H1 (cell line): Measurements from ENCODE around the gene COLEC11. TPM values are rescaled to one million over a fixed set of nuclear protein-coding genes. Genes with fewer than 3 reads are reported as not detected.

Experiments used
- CTCF ChIA-PET: fragments of 300-600 bp; sonication (Branson Sonifier 250); formaldehyde crosslinking; loops from one replicate; lab custom pipeline; 2021; ENCODE audit not compliant: partially characterized antibody; lab: Charles Lee
- POLR2A ChIA-PET: fragments of 300-600 bp; sonication (Branson Sonifier 250); formaldehyde crosslinking; loops from one replicate; lab custom pipeline; 2021; ENCODE audit warnings: inconsistent platforms; ENCODE audit not compliant: partially characterized antibody; lab: Charles Lee
- DNase-seq, 2 experiments: peaks; one replicate each; pipeline versions ENCODE4 v3.0.0 to v3.0.0-alpha.2; 2010 to 2022; ENCODE audit warnings: low spot score in 2 of 2, low read depth in 1 of 2, mixed read lengths in 1 of 2
- FAIRE-seq: peaks from 2 replicates; lab custom pipeline; 2011; peaks lifted over from hg19 to GRCh38; lab: Jason Lieb, UNC
- H2AFZ ChIP-seq: 2 replicates; pipeline ENCODE4 v1.8.1; 2012; ENCODE audit warnings: low read length, inconsistent platforms
- H2AK5ac ChIP-seq: 2 replicates; pipeline ENCODE4 v1.6.1; 2013; ENCODE audit warnings: low read depth, low read length
- H2BK120ac ChIP-seq: replicated peaks from 2 replicates; pipeline ENCODE3; 2013; ENCODE audit warnings: low read depth, low read length, inconsistent platforms
- H2BK12ac ChIP-seq: 2 replicates; pipeline ENCODE4 v1.6.1; 2013; ENCODE audit warnings: low read depth, low read length
- H2BK15ac ChIP-seq: 2 replicates; pipeline ENCODE4 v1.6.1; 2013; ENCODE audit warnings: low read length
- H2BK20ac ChIP-seq: 2 replicates; pipeline ENCODE4 v1.6.1; 2013; ENCODE audit warnings: low read length
- H2BK5ac ChIP-seq: 2 replicates; pipeline ENCODE4 v1.6.1; 2013; ENCODE audit warnings: low read depth, low read length
- H3K14ac ChIP-seq: 2 replicates; pipeline ENCODE4 v1.6.1; 2013; ENCODE audit warnings: inconsistent platforms; ENCODE audit not compliant: insufficient read length
- H3K18ac ChIP-seq: 2 replicates; pipeline ENCODE4 v1.6.1; 2013; ENCODE audit warnings: low read length; ENCODE audit errors: extremely low read depth
- H3K23ac ChIP-seq: 2 replicates; pipeline ENCODE4 v1.6.1; 2013; ENCODE audit warnings: inconsistent platforms; ENCODE audit not compliant: insufficient read length
- H3K23me2 ChIP-seq: 2 replicates; pipeline ENCODE4 v1.6.1; 2013; ENCODE audit warnings: low read depth, low read length
- H3K27ac ChIP-seq: 2 replicates; pipeline ENCODE4 v1.6.1; 2011; ENCODE audit warnings: low read depth, low read length, inconsistent platforms
- H3K27me3 ChIP-seq, 4 experiments: replicated peaks in 1 of 4; 1 replicate in 1 of 4; 2 replicates in 3 of 4; pipeline versions ENCODE4 v1.6.1 to v1.8.1; 2011 to 2013; ENCODE audit warnings: low read length in 3 of 4, mild to moderate bottlenecking in 3 of 4, inconsistent platforms in 2 of 4, mixed read lengths in 2 of 4, moderate library complexity in 1 of 4; ENCODE audit not compliant: control insufficient read depth in 3 of 4, insufficient read depth in 3 of 4; ENCODE audit errors: extremely low read depth in 1 of 4
- H3K36me3 ChIP-seq, 4 experiments: 2 replicates each; pipeline versions ENCODE4 v1.6.1 to v1.8.1; 2011 to 2013; ENCODE audit warnings: mild to moderate bottlenecking in 4 of 4, low read length in 3 of 4, moderate library complexity in 2 of 4, control low read depth in 1 of 4, inconsistent platforms in 1 of 4; ENCODE audit not compliant: insufficient read depth in 4 of 4, control insufficient read depth in 2 of 4
- H3K4ac ChIP-seq: replicated peaks from 2 replicates; pipeline ENCODE3; 2013; ENCODE audit warnings: low read length, low read depth, mixed read lengths, inconsistent platforms; ENCODE audit not compliant: insufficient read length
- H3K4me1 ChIP-seq, 4 experiments: replicated peaks in 1 of 4; 1 replicate in 1 of 4; 2 replicates in 3 of 4; pipeline versions ENCODE4 v1.6.1 to v1.8.1; 2011 to 2013; ENCODE audit warnings: low read length in 3 of 4, inconsistent platforms in 2 of 4, mixed read lengths in 1 of 4; ENCODE audit not compliant: insufficient read depth in 4 of 4, control insufficient read depth in 3 of 4
- H3K4me2 ChIP-seq, 2 experiments: 2 replicates each; pipeline versions ENCODE4 v1.6.1 to v1.8.1; 2011 to 2013; ENCODE audit warnings: low read depth in 2 of 2, low read length in 2 of 2, control low read depth in 1 of 2, inconsistent platforms in 1 of 2, mild to moderate bottlenecking in 1 of 2; ENCODE audit not compliant: insufficient read depth in 1 of 2
- H3K4me3 ChIP-seq, 4 experiments: fragments of 200-600, 300-600 bp in 1 of 4; sonication (generic), shearing (Covaris generic), sonication (Bioruptor Twin) in 1 of 4; 2 replicates each; pipeline versions ENCODE4 v1.5.1 to v1.8.1; 2011 to 2016; ENCODE audit warnings: low read length in 4 of 4, low read depth in 3 of 4, control low read depth in 2 of 4, inconsistent platforms in 2 of 4, mild to moderate bottlenecking in 2 of 4, mixed read lengths in 1 of 4, moderate library complexity in 1 of 4; ENCODE audit not compliant: insufficient read depth in 2 of 4; ENCODE audit errors: extremely low read depth in 1 of 4
- H3K56ac ChIP-seq: replicated peaks from 2 replicates; pipeline ENCODE3; 2013; ENCODE audit warnings: low read depth, mild to moderate bottlenecking, mixed read lengths, low read length, inconsistent platforms; ENCODE audit not compliant: insufficient read length
- H3K79me1 ChIP-seq: 2 replicates; pipeline ENCODE4 v1.6.1; 2013; ENCODE audit warnings: low read depth, low read length, control low read depth
- H3K79me2 ChIP-seq, 2 experiments: 2 replicates each; pipeline versions ENCODE4 v1.6.1 to v1.8.1; 2012 to 2013; ENCODE audit warnings: low read length in 2 of 2, mild to moderate bottlenecking in 2 of 2, inconsistent platforms in 1 of 2; ENCODE audit not compliant: insufficient read depth in 2 of 2, control insufficient read depth in 1 of 2
- H3K9ac ChIP-seq, 4 experiments: replicated peaks in 1 of 4; 1 replicate in 1 of 4; 2 replicates in 3 of 4; pipeline versions ENCODE4 v1.6.1 to v1.8.1; 2011 to 2013; ENCODE audit warnings: low read depth in 3 of 4, low read length in 3 of 4, control low read depth in 2 of 4, mild to moderate bottlenecking in 2 of 4, moderate library complexity in 2 of 4, inconsistent platforms in 1 of 4; ENCODE audit errors: extremely low read depth in 1 of 4
- H3K9me3 ChIP-seq, 2 experiments: 2 replicates each; pipeline versions ENCODE4 v1.6.1 to v1.8.1; 2012 to 2013; ENCODE audit warnings: mild to moderate bottlenecking in 2 of 2, moderate library complexity in 2 of 2, control low read depth in 1 of 2, inconsistent platforms in 1 of 2, low read depth in 1 of 2, low read length in 1 of 2, mixed read lengths in 1 of 2; ENCODE audit not compliant: insufficient read depth in 2 of 2
- H4K20me1 ChIP-seq, 2 experiments: replicated peaks in 1 of 2; 2 replicates each; pipeline versions ENCODE3 to v1.8.1; 2011 to 2013; ENCODE audit warnings: inconsistent platforms in 2 of 2, low read length in 2 of 2, mild to moderate bottlenecking in 1 of 2; ENCODE audit not compliant: insufficient read depth in 2 of 2, control insufficient read depth in 1 of 2
- H4K5ac ChIP-seq: 2 replicates; pipeline ENCODE4 v1.6.1; 2013; ENCODE audit warnings: low read length, low read depth, mixed read lengths, inconsistent platforms; ENCODE audit not compliant: insufficient read length
- H4K8ac ChIP-seq: 2 replicates; pipeline ENCODE4 v1.8.0; 2013; ENCODE audit warnings: mild to moderate bottlenecking, moderate library complexity, low read length, inconsistent platforms; ENCODE audit not compliant: insufficient read depth; ENCODE audit errors: extremely low read depth
- H4K91ac ChIP-seq: replicated peaks from 2 replicates; pipeline ENCODE3; 2013; ENCODE audit warnings: low read length, mixed read lengths, inconsistent platforms; ENCODE audit not compliant: insufficient read length
- BACH1 ChIP-seq: IDR thresholded peaks from 2 replicates; pipeline ENCODE4 v1.6.1; 2012; ENCODE audit warnings: low read length, improper control_type of control experiment
- BRCA1 ChIP-seq: IDR thresholded peaks from 2 replicates; pipeline ENCODE4 v1.6.1; 2012; ENCODE audit warnings: low read depth, low read length, improper control_type of control experiment
- CBX8 ChIP-seq: fragments of 300-800, 300-1000 bp; sonication (generic); IDR thresholded peaks from 2 replicates; pipeline ENCODE4 v1.7.1; 2016; ENCODE audit warnings: low read depth, low read length, borderline replicate concordance
- CHD2 ChIP-seq: IDR thresholded peaks from 2 replicates; pipeline ENCODE4 v1.6.1; 2012; ENCODE audit warnings: low read length, improper control_type of control experiment
- EGR1 ChIP-seq: IDR thresholded peaks from 2 replicates; pipeline ENCODE4 v1.6.1; 2011; ENCODE audit warnings: low read depth, low read length, borderline replicate concordance
- GABPA ChIP-seq: IDR thresholded peaks from 2 replicates; pipeline ENCODE4 v1.6.1; 2011; ENCODE audit warnings: mild to moderate bottlenecking, low read length, moderate library complexity, borderline replicate concordance; ENCODE audit not compliant: insufficient read depth
- JUND ChIP-seq: IDR thresholded peaks from 2 replicates; pipeline ENCODE4 v1.6.1; 2011; ENCODE audit warnings: mild to moderate bottlenecking, improper control_type of control experiment, low read length
- PHF8 ChIP-seq: fragments of 200-600 bp; sonication (generic); conservative IDR thresholded peaks from 2 replicates; pipeline ENCODE4 v1.7.1; 2012; ENCODE audit warnings: low read depth, mild to moderate bottlenecking, inconsistent platforms, low read length, moderate library complexity
- RAD21 ChIP-seq, 2 experiments: IDR thresholded peaks in 1 of 2; conservative IDR thresholded peaks in 1 of 2; 2 replicates each; pipeline ENCODE4 v1.6.1; 2011; ENCODE audit warnings: low read depth in 2 of 2, low read length in 2 of 2, improper control_type of control experiment in 1 of 2, inconsistent platforms in 1 of 2, mild to moderate bottlenecking in 1 of 2, moderate library complexity in 1 of 2
- RNF2 ChIP-seq: fragments of 200-900, 300-1000 bp; sonication (generic); IDR thresholded peaks from 2 replicates; pipeline ENCODE4 v1.7.1; 2016; ENCODE audit warnings: borderline replicate concordance, low read depth, mild to moderate bottlenecking, antibody characterized with exemption, low read length; ENCODE audit not compliant: poor library complexity, severe bottlenecking; ENCODE audit errors: missing control alignments
- SIRT6 ChIP-seq: IDR thresholded peaks from one replicate; pipeline ENCODE4 v1.7.1; 2012; ENCODE audit warnings: low read length, inconsistent platforms
- SP2 ChIP-seq: IDR thresholded peaks from 2 replicates; pipeline ENCODE4 v1.6.1; 2012; ENCODE audit warnings: mild to moderate bottlenecking, low read length, inconsistent platforms
- SUZ12 ChIP-seq: fragments of 200-600 bp; sonication (generic); IDR thresholded peaks from 2 replicates; pipeline ENCODE4 v1.6.1; 2012; ENCODE audit warnings: mild to moderate bottlenecking, inconsistent platforms, low read length, moderate library complexity, mixed read lengths
- TEAD4 ChIP-seq: IDR thresholded peaks from 2 replicates; pipeline ENCODE4 v1.6.1; 2012; ENCODE audit warnings: low read depth, low read length, inconsistent platforms, mixed read lengths
- YY1 ChIP-seq: IDR thresholded peaks from 2 replicates; pipeline ENCODE4 v1.6.1; 2011; ENCODE audit warnings: low read depth, mild to moderate bottlenecking, low read length
- WGBS, 2 experiments: shearing (Covaris generic) in 1 of 2; methylation state at CpG; one replicate each; pipeline versions ENCODE4 v1.1.6 to v1.1.7; 2013 to 2015; ENCODE audit warnings: low lambda C conversion rate in 2 of 2, mixed read lengths in 2 of 2, inconsistent platforms in 1 of 2, low coverage in 1 of 2, missing lambda C conversion rate in 1 of 2; ENCODE audit not compliant: insufficient replicate concordance in 2 of 2, insufficient coverage in 1 of 2, insufficient read length in 1 of 2; ENCODE audit errors: extremely low coverage in 1 of 2, missing lambda C conversion rate in 1 of 2; 5-methylcytosine and 5-hydroxymethylcytosine counted together
- polyA plus RNA-seq, 7 experiments: library from polyadenylated mRNA; depleted of rRNA in 3 of 7; stranded (reverse) in 5 of 7; unstranded in 2 of 7; fragments of >200 nt in 5 of 7; fragments of 200-250 nt in 2 of 7; gene quantifications; 1 replicate in 5 of 7; 2 replicates in 1 of 7; 4 replicates in 1 of 7; pipeline versions ENCODE4 v1.2.1 to v1.2.3, GENCODE V29; 2011 to 2013; ENCODE audit warnings: missing spikeins in 2 of 7, mixed read lengths in 2 of 7
- total RNA-seq: library from RNA; stranded (reverse); fragmentation: NEBNext Ultra II Directional; extraction: Animal tissue kit (Norgen Biotek cat#: 25700); gene quantifications from 2 replicates; pipeline ENCODE4 v1.2.1, GENCODE V29; 2021

The COLEC11 gene
- total and polyA plus RNA-seq, 2 of the 8 experiments (the other 6 are each of a cell fraction or from before 2014, with no cell fraction given), result 0.47 to 0.80 TPM

DNA sequence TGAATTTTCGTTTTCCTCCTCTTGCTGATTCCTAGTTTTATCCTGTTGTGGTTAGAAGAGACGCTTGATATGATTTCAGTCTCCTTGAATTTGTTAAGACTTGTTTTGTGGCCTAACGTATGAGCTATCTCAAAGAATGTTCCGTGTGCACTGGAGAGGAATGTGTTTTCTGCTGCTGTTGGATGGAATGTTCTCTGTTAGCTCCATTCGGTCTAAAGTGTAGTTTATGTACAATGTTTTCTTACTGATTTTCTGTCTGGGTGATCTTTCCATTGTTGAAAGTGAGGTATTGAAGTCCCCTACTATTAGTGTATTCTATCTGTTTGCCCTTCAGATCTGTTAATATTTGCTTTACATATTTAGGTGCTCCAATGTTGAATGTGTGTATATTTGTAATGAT, 25.9 kb downstream of the COLEC11 start:
- H2BK12ac ChIP-seq, result no peak overlapping the region
- no peaks in the 10 kb centered on the region for H3K79me1 ChIP-seq
- H2AK5ac ChIP-seq, result no peak overlapping the region
- H3K79me2 ChIP-seq, result no peaks in the 10 kb centered on the region
- no peak overlapping the region for H2BK15ac ChIP-seq
- no peaks in the 10 kb centered on the region for H3K4me1 ChIP-seq
- no peak overlapping the region for H3K27ac ChIP-seq
- no peaks in the 10 kb centered on the region for H3K23me2 ChIP-seq
- H3K23ac ChIP-seq, result no peak overlapping the region
- no peak overlapping the region for H2BK120ac ChIP-seq
- WGBS, 2 experiments, result 92% methylated on average over 5 of the region's 5 CpGs; no CpG with 5 or more reads in 1 of the 2 experiments
- no peak overlapping the region for H2BK5ac ChIP-seq
- H3K9me3 ChIP-seq, result peaks cover 8 to 10% of the 10 kb centered on the region in 2 experiments; a peak in 2 of 4 replicates
- no peak overlapping the region for H3K14ac ChIP-seq
- no peak for FAIRE-seq
- no peak overlapping the region for H4K5ac ChIP-seq
- peaks cover 0 to 1% of the 10 kb centered on the region in 2 experiments for H4K20me1 ChIP-seq
- no peak overlapping the region for H3K56ac ChIP-seq
- H2BK20ac ChIP-seq, result no peak overlapping the region
- H3K27me3 ChIP-seq, result no peaks in the 10 kb centered on the region
- CTCF ChIA-PET, result interaction anchor here (1.0 kb wide), 1 partner anchor 9 kb away, joined by 3 read pairs; no protein-coding TSS in a partner anchor
- H4K91ac ChIP-seq, result no peak overlapping the region
- no peak overlapping the region for H4K8ac ChIP-seq
- H3K9ac ChIP-seq, result no peak overlapping the region
- H3K4ac ChIP-seq, result no peak overlapping the region
- no peak overlapping the region for H3K18ac ChIP-seq
- POLR2A ChIA-PET, result no interaction called here
- H3K4me2 ChIP-seq, result no peak overlapping the region
- no peak overlapping the region for H2AFZ ChIP-seq
- H3K36me3 ChIP-seq, result no peaks in the 10 kb centered on the region
- H3K4me3 ChIP-seq, result no peak overlapping the region
- no peak for DNase-seq
- TF ChIP-seq GABPA (no peak), SP2 (no peak), CBX8 (no peak), PHF8 (no peak), EGR1 (no peak), RAD21 (IDR thresholded peaks at IDR 0.05 in 1 of 2, conservative IDR thresholded peaks at IDR 0.05 in 1 of 2; ENCODE audit: low read depth in 2 of 2, low read length in 2 of 2) (no peak), JUND (no peak), BRCA1 (no peak), CHD2 (no peak), YY1 (no peak), TEAD4 (no peak), SUZ12 (no peak), BACH1 (no peak), SIRT6 (no peak), RNF2 (no peak)
